SK-N-SH treated with all-trans-retinoic acid at 6 μM for 48 hours (cell line): ENCODE measurements around the gene NGDN.

Source experiments
- CSDC2 ChIP-seq: fragments of 250-450 bp; sonication (Bioruptor Pico); IDR thresholded peaks from 2 replicates; pipeline ENCODE4 v1.5.0; 2020; ENCODE audit warnings: mild to moderate bottlenecking, moderate library complexity
- GLIS3 ChIP-seq: fragments of 250-450 bp; sonication (Bioruptor Pico); IDR thresholded peaks from 2 replicates; pipeline ENCODE4 v1.5.0; 2020; ENCODE audit warnings: mild to moderate bottlenecking, moderate library complexity
- PPARA ChIP-seq: fragments of 250-450 bp; sonication (Bioruptor Pico); IDR thresholded peaks from 2 replicates; pipeline ENCODE4 v1.5.0; 2020; ENCODE audit warnings: mild to moderate bottlenecking, borderline replicate concordance
- SNAI2 ChIP-seq: fragments of 250-450 bp; sonication (Bioruptor Pico); IDR thresholded peaks from 2 replicates; pipeline ENCODE4 v1.5.0; 2020; ENCODE audit warnings: mild to moderate bottlenecking, moderate library complexity
- TCF4 ChIP-seq: fragments of 250-450 bp; sonication (Bioruptor Pico); IDR thresholded peaks from 2 replicates; pipeline ENCODE4 v1.8.0; 2021; ENCODE audit warnings: mild to moderate bottlenecking, moderate library complexity, borderline replicate concordance
- TOX ChIP-seq: fragments of 250-450 bp; sonication (Bioruptor Pico); IDR thresholded peaks from 2 replicates; pipeline ENCODE4 v1.8.0; 2021; ENCODE audit warnings: mild to moderate bottlenecking, moderate library complexity, borderline replicate concordance
- ZFP3 ChIP-seq: fragments of 250-450 bp; sonication (Bioruptor Pico); IDR thresholded peaks from 2 replicates; pipeline ENCODE4 v1.5.0; 2020; ENCODE audit warnings: mild to moderate bottlenecking, moderate library complexity
- ZFP30 ChIP-seq: fragments of 450-650 bp; formaldehyde crosslinking; IDR thresholded peaks from 2 replicates; pipeline ENCODE4 v1.5.0; 2022; ENCODE audit warnings: mild to moderate bottlenecking, moderate library complexity
- ZNF8 ChIP-seq: fragments of 450-650 bp; formaldehyde crosslinking; IDR thresholded peaks from 2 replicates; pipeline ENCODE4 v1.5.0; 2020; ENCODE audit warnings: mild to moderate bottlenecking, moderate library complexity
- TF ChIP-seq, protein P1 (sequence below): fragments of 250-450 bp; sonication (Bioruptor Pico); IDR thresholded peaks from 2 replicates; pipeline ENCODE4 v1.8.0; 2021; ENCODE audit warnings: low read depth, mild to moderate bottlenecking, moderate library complexity, borderline replicate concordance
- TF ChIP-seq, protein P2 (sequence below): fragments of 250-450 bp; sonication (Bioruptor Pico); IDR thresholded peaks from 2 replicates; pipeline ENCODE4 v1.5.0; 2020; ENCODE audit warnings: mild to moderate bottlenecking, moderate library complexity
- TF ChIP-seq, protein P3 (sequence below): fragments of 250-450 bp; sonication (Bioruptor Pico); IDR thresholded peaks from 2 replicates; pipeline ENCODE4 v1.5.1; 2021; ENCODE audit warnings: mild to moderate bottlenecking, moderate library complexity
- TF ChIP-seq, protein P4 (sequence below): fragments of 250-450 bp; sonication (Bioruptor Pico); IDR thresholded peaks from 2 replicates; pipeline ENCODE4 v1.5.1; 2020; ENCODE audit warnings: low read depth, mild to moderate bottlenecking, moderate library complexity
- TF ChIP-seq, protein P5 (sequence below): fragments of 250-450 bp; sonication (Bioruptor Pico); IDR thresholded peaks from 2 replicates; pipeline ENCODE4 v1.8.0; 2020; ENCODE audit warnings: mild to moderate bottlenecking, moderate library complexity, borderline replicate concordance

DNA sequence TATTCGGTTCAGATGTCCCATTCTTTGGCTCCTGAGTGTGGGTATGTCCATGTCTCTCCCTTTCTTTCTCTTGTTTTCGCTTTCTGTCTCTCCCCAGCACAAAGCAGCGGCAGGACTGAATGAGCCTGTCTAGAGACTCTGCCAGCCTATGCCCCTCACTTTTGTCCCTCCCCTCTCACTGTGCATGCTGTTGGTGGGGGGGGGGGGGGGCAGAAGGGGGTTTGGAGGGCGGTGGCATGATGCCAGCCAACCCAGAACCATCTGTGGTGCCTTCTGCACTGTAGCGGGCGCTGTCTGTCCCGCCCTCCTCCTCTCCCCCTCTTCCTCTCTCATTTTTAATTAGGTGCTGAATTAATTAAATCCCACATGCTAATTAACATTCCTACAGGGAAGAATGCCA is 17.7 kb downstream of the NGDN start:
- TF ChIP-seq, protein P1, sequence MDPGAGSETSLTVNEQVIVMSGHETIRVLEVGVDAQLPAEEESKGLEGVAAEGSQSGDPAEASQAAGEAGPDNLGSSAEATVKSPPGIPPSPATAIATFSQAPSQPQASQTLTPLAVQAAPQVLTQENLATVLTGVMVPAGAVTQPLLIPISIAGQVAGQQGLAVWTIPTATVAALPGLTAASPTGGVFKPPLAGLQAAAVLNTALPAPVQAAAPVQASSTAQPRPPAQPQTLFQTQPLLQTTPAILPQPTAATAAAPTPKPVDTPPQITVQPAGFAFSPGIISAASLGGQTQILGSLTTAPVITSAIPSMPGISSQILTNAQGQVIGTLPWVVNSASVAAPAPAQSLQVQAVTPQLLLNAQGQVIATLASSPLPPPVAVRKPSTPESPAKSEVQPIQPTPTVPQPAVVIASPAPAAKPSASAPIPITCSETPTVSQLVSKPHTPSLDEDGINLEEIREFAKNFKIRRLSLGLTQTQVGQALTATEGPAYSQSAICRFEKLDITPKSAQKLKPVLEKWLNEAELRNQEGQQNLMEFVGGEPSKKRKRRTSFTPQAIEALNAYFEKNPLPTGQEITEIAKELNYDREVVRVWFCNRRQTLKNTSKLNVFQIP (CRISPR knock-in tag): no peak
- TF ChIP-seq, protein P2, sequence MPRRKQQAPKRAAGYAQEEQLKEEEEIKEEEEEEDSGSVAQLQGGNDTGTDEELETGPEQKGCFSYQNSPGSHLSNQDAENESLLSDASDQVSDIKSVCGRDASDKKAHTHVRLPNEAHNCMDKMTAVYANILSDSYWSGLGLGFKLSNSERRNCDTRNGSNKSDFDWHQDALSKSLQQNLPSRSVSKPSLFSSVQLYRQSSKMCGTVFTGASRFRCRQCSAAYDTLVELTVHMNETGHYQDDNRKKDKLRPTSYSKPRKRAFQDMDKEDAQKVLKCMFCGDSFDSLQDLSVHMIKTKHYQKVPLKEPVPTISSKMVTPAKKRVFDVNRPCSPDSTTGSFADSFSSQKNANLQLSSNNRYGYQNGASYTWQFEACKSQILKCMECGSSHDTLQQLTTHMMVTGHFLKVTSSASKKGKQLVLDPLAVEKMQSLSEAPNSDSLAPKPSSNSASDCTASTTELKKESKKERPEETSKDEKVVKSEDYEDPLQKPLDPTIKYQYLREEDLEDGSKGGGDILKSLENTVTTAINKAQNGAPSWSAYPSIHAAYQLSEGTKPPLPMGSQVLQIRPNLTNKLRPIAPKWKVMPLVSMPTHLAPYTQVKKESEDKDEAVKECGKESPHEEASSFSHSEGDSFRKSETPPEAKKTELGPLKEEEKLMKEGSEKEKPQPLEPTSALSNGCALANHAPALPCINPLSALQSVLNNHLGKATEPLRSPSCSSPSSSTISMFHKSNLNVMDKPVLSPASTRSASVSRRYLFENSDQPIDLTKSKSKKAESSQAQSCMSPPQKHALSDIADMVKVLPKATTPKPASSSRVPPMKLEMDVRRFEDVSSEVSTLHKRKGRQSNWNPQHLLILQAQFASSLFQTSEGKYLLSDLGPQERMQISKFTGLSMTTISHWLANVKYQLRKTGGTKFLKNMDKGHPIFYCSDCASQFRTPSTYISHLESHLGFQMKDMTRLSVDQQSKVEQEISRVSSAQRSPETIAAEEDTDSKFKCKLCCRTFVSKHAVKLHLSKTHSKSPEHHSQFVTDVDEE (CRISPR knock-in tag): no peak
- TF ChIP-seq, protein P3, sequence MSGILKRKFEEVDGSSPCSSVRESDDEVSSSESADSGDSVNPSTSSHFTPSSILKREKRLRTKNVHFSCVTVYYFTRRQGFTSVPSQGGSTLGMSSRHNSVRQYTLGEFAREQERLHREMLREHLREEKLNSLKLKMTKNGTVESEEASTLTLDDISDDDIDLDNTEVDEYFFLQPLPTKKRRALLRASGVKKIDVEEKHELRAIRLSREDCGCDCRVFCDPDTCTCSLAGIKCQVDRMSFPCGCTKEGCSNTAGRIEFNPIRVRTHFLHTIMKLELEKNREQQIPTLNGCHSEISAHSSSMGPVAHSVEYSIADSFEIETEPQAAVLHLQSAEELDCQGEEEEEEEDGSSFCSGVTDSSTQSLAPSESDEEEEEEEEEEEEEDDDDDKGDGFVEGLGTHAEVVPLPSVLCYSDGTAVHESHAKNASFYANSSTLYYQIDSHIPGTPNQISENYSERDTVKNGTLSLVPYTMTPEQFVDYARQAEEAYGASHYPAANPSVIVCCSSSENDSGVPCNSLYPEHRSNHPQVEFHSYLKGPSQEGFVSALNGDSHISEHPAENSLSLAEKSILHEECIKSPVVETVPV (CRISPR knock-in tag): no peak
- TF ChIP-seq, protein P4, sequence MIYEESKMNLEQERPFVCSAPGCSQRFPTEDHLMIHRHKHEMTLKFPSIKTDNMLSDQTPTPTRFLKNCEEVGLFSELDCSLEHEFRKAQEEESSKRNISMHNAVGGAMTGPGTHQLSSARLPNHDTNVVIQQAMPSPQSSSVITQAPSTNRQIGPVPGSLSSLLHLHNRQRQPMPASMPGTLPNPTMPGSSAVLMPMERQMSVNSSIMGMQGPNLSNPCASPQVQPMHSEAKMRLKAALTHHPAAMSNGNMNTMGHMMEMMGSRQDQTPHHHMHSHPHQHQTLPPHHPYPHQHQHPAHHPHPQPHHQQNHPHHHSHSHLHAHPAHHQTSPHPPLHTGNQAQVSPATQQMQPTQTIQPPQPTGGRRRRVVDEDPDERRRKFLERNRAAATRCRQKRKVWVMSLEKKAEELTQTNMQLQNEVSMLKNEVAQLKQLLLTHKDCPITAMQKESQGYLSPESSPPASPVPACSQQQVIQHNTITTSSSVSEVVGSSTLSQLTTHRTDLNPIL (CRISPR knock-in tag): no peak
- TF ChIP-seq, protein P5, sequence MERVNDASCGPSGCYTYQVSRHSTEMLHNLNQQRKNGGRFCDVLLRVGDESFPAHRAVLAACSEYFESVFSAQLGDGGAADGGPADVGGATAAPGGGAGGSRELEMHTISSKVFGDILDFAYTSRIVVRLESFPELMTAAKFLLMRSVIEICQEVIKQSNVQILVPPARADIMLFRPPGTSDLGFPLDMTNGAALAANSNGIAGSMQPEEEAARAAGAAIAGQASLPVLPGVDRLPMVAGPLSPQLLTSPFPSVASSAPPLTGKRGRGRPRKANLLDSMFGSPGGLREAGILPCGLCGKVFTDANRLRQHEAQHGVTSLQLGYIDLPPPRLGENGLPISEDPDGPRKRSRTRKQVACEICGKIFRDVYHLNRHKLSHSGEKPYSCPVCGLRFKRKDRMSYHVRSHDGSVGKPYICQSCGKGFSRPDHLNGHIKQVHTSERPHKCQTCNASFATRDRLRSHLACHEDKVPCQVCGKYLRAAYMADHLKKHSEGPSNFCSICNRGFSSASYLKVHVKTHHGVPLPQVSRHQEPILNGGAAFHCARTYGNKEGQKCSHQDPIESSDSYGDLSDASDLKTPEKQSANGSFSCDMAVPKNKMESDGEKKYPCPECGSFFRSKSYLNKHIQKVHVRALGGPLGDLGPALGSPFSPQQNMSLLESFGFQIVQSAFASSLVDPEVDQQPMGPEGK (CRISPR knock-in tag): no peak
- TF ChIP-seq TOX (CRISPR knock-in tag) (no peak), ZFP3 (CRISPR knock-in tag) (no peak), GLIS3 (no peak), CSDC2 (no peak), SNAI2 (no peak), ZFP30 (CRISPR knock-in tag) (no peak), TCF4 (CRISPR knock-in tag) (no peak), ZNF8 (CRISPR knock-in tag) (no peak), PPARA (CRISPR knock-in tag) (no peak)
